Measurements from ENCODE around the gene RBP5. TPM values are rescaled to one million over a fixed set of nuclear protein-coding genes. Genes with fewer than 3 reads are reported as not detected.
"Not testable (repeated sequence)": the region's sequence is repeated elsewhere in the genome, so short reads cannot be mapped to it uniquely, and the experiment has no call there.

Gene RBP5
- polyA plus RNA-seq, 4 donors: 46.5 to 54.0 (median 51.6) TPM

DNA sequence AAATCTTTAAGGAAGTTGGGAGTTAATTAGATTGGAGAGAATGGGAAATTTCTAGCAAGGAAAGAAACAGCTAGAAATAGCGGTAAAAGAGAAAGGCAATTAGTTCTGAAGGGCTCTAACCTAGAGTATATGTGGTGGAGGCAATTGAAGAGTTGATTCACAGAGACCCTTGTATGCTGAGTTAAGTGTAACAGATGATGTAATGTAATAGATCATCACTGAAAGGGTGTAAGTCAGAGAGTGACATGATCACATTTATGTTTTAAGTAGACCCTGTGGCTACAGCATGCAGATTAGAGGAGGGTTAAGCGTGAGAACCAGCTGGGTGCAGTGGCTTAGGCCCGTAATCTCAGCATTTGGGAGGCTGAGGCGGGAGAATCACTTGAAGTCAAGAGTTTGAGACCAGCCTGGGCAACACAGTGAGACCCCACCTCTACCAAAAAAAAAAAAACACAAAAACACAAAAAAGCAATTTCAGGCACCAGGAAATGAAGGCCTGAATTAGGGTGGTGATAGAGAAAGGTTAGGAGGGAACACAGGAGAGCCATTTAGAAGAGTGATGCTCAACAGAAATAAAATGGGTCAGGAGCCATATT lies 3.0 kb downstream of the RBP5 start:
- no peak for DNase-seq (ENCODE audit: low read depth in 4 of 4, low spot score in 3 of 4)

DNA sequence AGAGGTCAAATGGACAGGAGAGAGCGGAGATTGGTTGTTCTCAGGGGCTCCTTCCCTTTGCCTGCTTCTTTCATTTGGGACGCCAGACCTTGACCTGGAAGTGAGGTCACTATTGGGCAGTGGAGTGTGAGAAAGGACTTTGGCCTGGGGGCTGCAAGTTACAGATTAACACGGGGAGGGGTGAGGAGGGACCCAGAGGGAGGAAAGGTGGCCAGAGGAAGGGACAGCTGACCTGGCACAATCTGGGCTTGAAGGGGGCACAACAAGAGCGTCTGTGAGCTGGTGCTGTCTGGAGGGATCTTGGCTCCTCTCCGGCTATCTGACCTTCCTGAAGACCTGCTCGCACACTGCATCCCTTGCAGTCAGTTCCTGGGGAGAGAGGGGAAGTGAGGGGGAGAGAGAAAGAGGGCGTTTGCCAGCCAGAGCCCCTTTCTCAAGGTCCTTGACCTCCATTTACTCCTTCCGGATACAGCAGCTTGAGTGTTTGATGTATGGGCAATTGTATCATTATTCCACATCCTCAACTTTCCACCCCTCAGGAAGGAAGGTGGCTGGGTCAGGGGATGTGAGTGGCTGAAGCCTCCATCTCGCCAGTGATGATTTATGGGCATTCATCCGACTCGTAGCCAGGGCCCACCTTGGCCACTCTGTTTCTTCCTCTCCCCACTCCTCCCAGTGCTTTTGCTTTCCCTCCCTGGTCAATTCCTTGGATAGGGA lies 4.7 kb downstream of the RBP5 start:
- peak in 1 of 4 donors; percentile 57 for DNase-seq (ENCODE audit: low read depth in 4 of 4, low spot score in 3 of 4)

DNA sequence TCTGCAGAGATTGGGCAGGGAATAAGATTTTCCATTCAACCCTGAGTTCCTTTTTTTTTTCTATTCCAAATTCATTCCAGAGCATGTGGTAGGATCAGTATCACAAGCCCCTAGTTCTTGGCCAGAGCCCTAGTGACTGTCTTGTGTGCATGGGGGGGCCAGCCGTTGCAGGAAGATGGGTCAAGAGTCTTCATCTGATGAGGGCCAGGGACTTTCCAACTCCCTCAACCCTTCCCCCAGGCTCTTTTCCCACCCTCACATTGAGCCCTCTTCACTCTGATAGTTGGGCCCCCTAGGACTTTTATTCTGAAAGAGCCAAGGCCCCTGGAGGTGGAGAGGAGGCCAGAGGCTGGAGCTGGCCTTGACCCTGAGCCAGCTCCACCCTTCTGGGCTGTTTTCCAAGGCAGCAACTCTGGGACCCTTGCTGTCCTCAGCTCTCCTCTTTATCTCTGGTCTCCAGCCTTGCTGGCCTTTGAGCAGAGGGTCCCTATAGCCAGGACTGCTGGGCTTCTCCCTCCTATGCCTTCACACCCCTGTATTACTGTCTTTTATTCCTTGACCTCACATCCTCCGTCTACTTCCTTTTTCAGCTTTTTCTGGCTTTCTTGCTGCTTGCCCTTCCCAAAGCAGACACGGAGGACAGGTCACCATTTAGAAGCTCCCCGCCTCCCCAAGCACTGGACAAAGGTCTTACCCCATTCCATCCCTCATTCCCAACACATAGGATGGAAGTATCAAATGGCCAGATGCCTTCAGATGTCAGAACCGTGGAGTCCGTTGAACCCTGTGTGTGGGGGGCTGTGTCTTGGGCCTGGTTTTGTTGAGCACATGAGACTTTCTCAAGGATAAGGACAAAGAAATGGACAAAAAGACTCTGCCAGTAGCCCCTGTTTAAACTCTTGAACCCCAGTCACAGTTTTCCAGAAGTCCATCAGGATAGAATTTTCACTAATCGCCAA lies 5.6 kb downstream of the RBP5 start:
- no peak for DNase-seq (ENCODE audit: low read depth in 4 of 4, low spot score in 3 of 4)

DNA sequence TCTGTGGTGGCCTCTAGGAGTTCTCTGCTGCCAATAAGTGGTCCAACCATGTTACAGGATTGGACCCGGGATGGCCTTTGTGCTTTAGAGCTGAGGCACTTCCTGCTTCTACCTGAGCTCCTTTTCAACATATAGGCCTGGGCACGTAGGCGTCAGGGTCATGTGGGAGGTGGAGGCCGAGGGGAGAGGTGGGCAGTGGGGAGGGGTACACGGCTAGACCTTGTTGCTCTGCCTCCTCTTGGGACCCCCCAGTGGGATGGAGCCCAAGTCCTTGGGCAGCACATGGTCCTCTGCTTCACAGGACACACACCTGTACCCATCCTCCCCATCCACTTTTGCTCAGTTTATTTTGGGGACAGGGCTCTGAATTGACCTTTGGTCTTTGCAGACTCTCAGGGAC lies 7.4 kb downstream of the RBP5 start:
- DNase-seq (ENCODE audit: low read depth in 4 of 4, low spot score in 3 of 4): no peak

DNA sequence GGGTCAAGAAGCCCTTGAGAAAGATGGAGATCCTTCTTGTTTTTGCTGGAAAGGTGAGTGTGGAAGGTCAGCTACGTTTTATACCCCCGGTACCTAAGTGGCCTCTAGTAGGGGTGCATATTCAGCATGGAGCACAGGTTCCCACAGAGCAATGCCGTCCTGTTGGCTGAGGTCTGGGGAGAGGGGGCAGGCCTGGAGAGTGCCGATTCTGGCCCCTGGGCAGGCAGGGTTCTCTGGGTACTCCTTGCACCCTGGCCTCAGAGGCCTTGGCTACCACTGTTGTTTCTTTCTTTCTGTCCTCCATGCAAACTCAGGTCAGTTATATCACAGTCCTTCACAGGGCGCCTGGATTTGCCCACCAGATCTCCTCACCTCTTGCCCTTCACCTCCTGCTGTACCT lies 8.5 kb downstream of the RBP5 start:
- DNase-seq (ENCODE audit: low read depth in 4 of 4, low spot score in 3 of 4): no peak

DNA sequence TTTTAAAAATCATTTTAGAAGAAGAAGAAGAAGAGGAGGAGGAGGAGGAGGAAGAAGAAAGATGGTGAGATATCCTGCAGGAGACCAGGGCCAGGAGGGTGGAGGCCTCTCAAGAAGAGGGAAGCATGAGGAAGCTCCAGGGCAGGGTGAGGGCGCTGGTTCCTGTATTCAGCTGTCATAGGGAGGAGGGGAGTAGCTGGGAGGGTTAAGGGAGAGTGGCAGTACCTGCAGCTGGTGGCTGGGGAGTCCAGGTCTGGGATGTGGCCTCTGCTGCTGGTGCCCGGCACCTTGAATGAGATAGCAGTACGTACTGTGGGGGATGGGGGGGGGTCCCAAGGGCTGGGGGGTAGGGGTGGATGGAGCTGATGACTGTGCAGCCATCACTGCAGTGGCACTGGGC lies 9.8 kb downstream of the RBP5 start:
- DNase-seq (ENCODE audit: low read depth in 4 of 4, low spot score in 3 of 4): no peak

DNA sequence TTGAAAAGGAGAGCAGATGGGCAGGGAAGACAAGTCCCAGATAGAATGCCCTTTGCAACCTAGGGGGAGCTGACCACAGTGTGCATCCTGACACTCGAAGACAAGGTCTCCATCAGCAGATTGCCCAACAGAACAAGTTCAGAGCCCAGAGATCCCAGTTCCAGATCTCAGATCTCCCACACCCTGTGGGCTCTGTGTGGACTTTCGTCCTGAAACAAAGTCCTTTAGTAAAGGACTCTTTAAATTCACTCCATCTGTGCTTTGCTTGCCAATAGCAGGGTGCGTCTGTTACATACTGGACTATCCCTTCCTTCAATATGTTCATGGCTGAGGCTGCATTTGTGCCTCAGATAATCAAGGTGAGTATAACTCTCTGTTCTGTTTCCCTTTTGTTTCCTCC lies 11.0 kb downstream of the RBP5 start:
- DNase-seq (ENCODE audit: low read depth in 4 of 4, low spot score in 3 of 4): no peak

DNA sequence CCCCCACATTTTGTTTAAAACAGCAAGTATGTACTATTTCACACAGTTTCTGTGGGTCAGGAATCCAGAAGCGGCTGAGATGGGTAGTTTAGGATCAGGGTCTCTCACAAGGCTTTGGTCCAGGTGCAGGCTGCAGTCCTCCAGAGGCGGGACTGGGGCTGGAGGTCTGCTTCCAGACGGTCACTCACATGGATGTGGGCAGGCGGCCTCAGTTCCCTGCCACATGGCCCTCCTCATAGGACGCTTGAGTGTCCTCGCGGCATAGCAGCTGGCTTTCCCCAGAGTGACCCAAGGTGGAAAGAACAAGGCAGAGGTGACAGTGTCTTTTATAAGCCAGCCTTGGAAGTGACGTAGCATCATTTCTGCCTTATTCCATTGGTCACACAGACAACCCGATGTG lies 11.8 kb downstream of the RBP5 start:
- DNase-seq (ENCODE audit: low read depth in 4 of 4, low spot score in 3 of 4): no peak

DNA sequence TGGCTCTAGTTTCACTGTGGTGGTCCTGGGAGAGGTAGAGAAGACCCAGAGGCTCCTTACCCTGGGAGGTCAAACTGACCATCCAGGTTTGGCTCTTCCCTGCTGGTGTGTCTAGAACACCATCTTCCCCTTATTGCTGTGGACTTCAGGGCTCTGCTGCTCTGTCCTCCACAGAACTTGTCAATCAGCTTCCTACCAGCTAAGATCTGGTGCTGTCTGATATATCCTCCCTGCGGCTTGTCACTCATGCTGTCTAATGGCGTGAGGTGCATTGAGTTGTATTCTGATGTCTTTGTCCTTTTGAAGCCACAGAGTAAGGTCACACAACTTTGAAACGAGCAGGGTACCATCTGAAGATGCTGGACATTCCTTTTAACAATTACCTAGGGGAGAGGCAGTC lies 12.5 kb downstream of the RBP5 start:
- no peak for DNase-seq (ENCODE audit: low read depth in 4 of 4, low spot score in 3 of 4)

DNA sequence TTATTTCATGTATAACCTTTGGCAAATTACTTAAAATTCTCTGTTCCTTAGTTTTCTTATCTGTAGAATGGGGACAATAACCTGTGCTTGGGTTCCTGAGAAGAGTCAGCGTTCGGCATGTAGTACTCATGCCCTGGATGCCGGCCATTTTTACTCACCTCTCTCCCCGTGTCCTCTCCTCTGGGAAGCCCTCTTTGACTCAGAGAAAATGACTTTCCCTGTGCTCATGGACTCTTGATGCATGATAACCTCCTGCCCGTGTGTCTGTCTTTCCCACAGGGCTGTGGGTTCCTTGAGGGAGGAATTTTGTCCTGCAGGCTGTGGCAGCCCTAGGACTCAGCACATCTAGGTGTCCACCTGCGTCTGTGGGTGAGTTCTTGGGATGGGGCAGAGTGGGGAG lies 13.8 kb downstream of the RBP5 start:
- no peak for DNase-seq (ENCODE audit: low read depth in 4 of 4, low spot score in 3 of 4)

DNA sequence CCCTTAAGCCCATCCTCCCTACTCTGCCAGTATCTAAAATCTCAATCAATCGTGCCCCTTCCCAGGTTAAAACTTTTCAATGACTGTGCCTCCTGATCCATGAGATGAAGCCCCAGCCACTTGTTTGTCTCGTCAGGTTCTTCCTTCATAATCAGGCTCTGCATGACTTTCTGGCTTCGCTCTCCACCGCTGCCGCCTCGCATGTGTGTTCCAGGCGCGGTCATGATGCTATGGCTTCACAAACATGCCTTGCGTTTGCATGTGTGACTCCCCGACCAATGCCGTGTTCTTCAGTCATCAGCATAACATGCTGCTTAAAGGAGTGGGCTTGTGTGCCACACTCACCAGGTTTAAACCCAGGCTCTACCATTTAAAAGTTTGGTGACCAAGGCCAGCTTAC lies 14.7 kb downstream of the RBP5 start:
- no peak for DNase-seq (ENCODE audit: low read depth in 4 of 4, low spot score in 3 of 4)

DNA sequence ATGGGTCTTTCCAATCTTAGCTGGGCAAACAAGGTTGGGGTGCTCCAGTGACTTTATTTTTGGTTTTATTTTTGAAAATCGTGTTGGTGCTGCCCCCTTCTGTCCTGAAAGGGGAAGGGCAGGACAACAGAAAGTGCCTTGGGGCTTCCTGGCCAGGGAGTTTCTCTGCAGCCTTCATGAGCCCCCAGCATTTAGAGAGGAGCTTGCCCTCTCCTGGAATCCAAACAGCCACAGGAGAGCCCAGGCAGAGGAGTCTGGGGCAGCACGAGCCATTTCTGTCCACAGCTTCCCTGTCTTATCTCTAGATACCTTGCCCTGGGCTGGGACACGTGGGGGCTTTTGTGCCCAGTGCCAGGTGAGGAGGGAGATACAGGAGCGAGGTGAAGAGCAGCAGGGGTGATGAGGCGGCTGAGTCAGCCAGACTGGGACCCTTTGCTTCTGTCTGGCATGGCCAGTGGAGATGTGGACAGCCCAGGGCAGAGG lies 15.3 kb downstream of the RBP5 start:
- DNase-seq (ENCODE audit: low read depth in 4 of 4, low spot score in 3 of 4): no peak

DNA sequence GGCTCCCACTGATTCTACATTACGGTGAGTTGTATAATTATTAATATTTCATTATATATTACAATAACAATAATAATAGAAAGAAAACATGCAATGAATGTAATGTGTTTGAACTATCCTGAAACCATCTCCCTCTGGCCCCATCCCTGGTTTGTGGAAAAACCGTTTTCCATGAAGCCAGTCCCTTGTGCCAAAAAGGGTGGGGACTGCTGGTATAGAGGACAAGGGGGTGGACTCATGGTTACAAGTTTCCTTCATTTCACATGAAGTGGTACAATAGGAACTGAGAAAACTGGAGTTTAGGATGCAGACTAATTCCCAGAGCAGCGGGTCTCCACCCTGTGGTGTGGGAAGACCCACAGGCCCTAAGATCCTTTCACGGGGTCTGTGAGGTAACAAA lies 16.6 kb downstream of the RBP5 start:
- DNase-seq (ENCODE audit: low read depth in 4 of 4, low spot score in 3 of 4): no peak

DNA sequence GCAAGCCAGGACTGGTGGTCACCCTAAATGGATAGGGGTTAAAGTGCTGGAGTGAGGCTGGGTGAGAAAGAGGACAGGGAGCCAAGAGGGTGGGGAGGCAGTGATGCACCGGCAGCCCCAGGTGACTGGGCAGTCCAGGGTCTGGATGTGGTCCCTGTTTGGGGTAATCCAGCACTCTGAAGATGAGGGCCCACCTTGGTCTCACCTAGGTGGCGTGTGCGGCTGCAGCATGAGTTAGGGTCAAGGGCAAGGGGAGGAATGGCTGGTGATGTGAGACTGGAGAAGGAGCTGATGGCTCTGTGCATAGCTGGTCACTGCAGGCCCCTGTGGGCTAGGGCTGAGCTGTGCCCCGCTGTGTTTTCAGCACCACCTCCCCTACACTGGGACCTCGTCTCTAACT lies 18.0 kb downstream of the RBP5 start:
- DNase-seq (ENCODE audit: low read depth in 4 of 4, low spot score in 3 of 4): no peak

DNA sequence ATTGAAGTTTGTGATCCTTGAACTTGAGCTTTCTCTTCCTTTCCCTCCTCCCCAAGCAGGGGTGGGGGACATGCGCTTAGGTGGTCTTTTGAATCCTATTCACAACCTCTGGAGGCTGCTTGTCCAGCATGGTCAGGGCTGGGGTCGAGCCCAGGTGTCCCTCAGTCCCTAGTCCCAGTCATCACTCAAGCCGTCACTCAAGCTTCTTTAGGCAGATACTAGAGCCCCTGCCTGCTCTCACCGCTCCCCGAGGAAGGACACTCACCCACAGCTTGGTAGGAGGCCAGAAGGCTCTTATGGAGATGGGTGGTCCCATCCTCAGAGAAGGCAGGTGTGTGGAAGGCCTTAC lies 19.1 kb downstream of the RBP5 start:
- no peak for DNase-seq (ENCODE audit: low read depth in 4 of 4, low spot score in 3 of 4)

DNA sequence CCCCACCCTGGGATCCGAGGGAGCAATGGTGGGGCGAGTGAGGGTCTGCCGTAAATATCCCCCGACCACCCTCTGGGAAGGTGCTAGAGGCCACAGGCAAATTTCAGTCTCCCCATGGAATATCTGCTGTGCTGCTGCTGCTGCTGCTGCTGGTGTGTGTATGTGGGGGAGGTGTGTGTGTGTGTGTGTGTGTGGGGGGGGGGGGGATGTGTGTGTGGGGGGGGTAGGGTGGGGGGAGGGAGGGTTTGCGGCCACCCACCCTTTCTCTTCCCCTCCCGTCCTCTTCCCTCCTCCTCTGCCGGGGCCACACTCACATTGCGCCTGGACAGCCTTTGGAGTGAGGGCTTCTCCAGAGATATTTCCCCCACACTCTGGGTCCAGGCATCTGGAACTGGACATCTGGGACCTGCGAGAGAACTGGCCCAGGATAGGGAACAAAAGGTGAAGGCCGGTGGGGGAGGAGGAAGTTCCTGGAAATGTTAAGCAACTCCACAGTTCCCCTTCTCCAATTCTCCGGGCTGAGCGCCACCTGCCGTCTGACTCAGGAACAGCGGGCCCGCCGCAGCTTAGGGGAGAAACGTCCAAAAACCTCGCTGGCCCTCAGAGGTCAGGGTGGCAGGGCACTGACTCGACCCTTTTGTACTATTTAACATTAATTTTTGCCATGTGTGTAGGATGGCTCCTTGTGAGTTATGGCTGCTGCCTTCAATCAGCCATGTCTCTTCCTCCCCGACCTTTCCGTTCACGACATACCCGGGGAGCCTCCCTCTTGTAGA lies 19.7 kb downstream of the RBP5 start, which contains the start of gene C1RL:
Gene C1RL (minus strand): TSS at position 419 of the 776 bp plus-strand sequence. CDS start 34 bp downstream, at position 385.
- peak; percentile 78 to 82 (median 80) for DNase-seq (ENCODE audit: low read depth in 4 of 4, low spot score in 3 of 4)

DNA sequence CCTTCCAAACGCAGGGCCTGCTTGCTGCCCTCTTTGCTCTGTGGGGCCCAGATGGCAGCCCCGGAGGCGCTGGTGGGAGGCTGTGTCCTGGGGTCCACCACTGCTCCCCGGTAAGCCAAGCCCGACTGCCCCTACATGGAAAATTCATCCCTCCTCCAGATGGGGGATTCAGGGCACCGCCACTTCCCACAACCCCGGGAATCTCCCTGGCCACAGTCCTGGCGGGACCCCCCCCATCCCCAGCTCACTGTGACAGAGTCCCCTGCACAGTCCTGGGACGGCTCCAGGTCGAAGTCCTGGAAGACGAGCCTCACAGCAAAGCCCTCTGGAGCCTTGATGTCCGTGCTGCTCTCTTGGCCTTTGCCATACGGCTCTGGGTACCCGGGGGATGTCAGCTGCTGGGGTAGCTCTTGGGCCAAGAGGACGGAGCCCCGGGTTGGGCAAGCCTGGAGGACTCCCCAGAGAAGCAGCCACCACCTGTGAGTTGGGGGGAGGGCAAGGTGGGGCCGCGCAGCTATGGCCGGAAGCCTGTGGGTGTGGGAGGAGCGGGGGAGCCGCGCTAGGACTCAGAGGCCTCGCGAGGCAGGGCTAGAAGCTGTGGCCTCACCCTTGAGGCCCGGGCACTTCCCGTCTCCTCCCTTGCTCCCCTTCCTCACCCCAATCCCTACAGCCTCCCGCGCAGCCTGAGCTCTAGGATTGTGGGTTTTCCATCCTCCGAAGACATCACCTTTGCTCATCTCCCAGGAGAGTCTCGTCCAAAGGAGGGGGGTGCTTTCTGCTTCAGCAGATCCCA lies 20.5 kb downstream of the RBP5 start:
- DNase-seq (ENCODE audit: low read depth in 4 of 4, low spot score in 3 of 4): peak in 1 of 4 donors; percentile 61

DNA sequence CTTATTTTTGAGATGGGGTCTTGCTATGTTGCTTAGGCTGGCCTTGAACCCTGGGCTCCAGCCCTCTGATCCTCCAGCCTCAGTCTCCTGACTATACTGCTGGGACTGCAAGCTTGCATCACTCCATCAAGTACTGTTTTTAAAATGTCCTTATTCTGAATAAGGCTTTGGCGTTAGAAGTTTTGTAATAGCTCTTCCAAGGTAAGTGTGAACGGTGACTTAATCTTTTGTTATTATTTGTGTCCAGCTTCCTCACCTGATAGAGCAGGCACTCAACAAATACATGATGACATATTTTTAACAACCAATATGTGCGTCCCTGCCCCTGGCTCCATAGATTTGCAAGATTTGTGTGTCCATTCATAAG lies 21.1 kb downstream of the RBP5 start:
- DNase-seq (ENCODE audit: low read depth in 4 of 4, low spot score in 3 of 4): no peak

DNA sequence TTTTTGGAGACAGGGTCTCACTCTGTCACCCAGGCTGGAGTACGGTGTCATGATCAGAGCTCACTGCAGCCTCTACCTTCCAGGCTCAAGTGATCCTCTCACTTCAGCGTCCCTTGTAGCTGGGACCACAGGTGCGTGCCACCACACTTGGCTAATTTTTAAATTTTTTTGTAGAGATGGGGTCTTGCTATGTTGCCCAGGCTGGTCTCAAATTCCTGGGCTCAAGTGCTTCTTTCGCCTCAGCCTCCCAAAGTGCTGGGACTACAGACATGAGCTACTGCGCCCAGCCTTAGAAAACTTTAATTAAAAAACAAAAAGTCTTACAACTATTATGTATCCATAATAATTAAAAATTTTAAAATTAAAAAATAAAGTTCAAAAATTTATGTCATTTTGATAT lies 21.5 kb downstream of the RBP5 start:
- DNase-seq (ENCODE audit: low read depth in 4 of 4, low spot score in 3 of 4): not testable (repeated sequence)

DNA sequence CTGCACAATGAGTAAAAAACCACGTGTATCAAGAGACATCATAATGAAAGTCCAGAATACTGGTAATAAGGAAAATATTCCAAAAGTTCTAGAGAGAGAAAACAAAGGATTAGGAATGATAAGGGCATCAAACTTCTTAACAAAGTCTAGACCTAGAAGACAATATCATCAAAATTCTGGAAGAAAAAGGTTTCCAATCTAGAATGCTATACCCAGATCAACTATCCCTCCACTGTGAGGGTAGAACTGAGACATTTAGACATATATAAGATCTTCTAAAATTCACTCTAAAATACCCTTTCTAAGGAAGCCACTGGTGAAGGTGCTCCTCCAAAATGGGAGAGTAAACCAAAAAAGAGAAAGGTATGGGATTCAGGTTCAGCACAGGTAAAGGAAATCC lies 22.6 kb downstream of the RBP5 start:
- DNase-seq (ENCODE audit: low read depth in 4 of 4, low spot score in 3 of 4): no peak
